AG04449 (cell line): ENCODE data around the gene MYADM.

Experiments used
- CTCF ChIA-PET: fragments of 350-600 bp; formaldehyde crosslinking; extraction: SDS; loops from one replicate; lab custom pipeline; 2021; ENCODE audit warnings: antibody characterized with exemption; lab: Yijun Ruan, JAX
- POLR2A ChIA-PET: fragments of 400-600, 350-600 bp; formaldehyde crosslinking; extraction: SDS; loops from one replicate; lab custom pipeline; 2020; ENCODE audit warnings: antibody characterized with exemption, inconsistent platforms; lab: Yijun Ruan, JAX
- DNase-seq: peaks from one replicate; pipeline ENCODE4 v3.0.0-alpha.2; 2010; ENCODE audit warnings: low read depth, low spot score
- H3K4me3 ChIP-seq: 2 replicates; pipeline ENCODE4 v1.5.1; 2011; ENCODE audit warnings: low read depth, mild to moderate bottlenecking, control low read depth, low read length
- CTCF ChIP-seq: IDR thresholded peaks from one replicate; pipeline ENCODE4 v1.5.1; 2011; ENCODE audit warnings: mild to moderate bottlenecking, moderate library complexity, low read length, control low read depth, inconsistent platforms; ENCODE audit not compliant: insufficient read depth; ENCODE audit errors: missing control alignments

MYADM gene

GRCh38 chr19:53907193-53907581 lies 39.5 kb downstream of the MYADM start:
- ChIA-PET POLR2A (interaction anchor here (0.7 kb wide), 1 partner anchor 232 kb away, joined by 3 read pairs; no protein-coding TSS in a partner anchor), CTCF (interaction anchor here (0.7 to 1.9 kb wide), 14 partner anchors 9 to 191 kb away, joined by 3 to 10 read pairs (median 4); no protein-coding TSS in a partner anchor)
- no peak overlapping the region for H3K4me3 ChIP-seq

GRCh38 chr19:53907690-53908089 lies 40.0 kb downstream of the MYADM start:
- H3K4me3 ChIP-seq = no peak overlapping the region
- CTCF ChIA-PET = interaction anchor here (0.8 to 1.9 kb wide), 11 partner anchors 10 to 190 kb away, joined by 3 to 10 read pairs (median 4); no protein-coding TSS in a partner anchor
- POLR2A ChIA-PET = interaction anchor here (0.7 kb wide), 1 partner anchor 231 kb away, joined by 3 read pairs; no protein-coding TSS in a partner anchor
- TF ChIP-seq CTCF = no peak
- DNase-seq = no peak

More at GRCh38 chr19:53907193-53907581, 39.5 kb downstream of the MYADM start:
- no peak for TF ChIP-seq CTCF
- no peak for DNase-seq

- TF ChIP-seq CTCF = no peak
- no peak for DNase-seq
- H3K4me3 ChIP-seq = peak overlapping the region; percentile 25
- CTCF ChIA-PET = interaction anchor here (0.9 to 1.9 kb wide), 7 partner anchors 9 to 189 kb away, joined by 3 to 10 read pairs (median 4); no protein-coding TSS in a partner anchor
- POLR2A ChIA-PET = no interaction called here
Observed at GRCh38 chr19:53908106-53908934, 40.6 kb downstream of the MYADM start.

GRCh38 chr19:53908935-53909415 lies 41.3 kb downstream of the MYADM start, which contains the start of gene CACNG7:
Gene CACNG7 (plus strand): TSS chr19:53909278. CDS start chr19:53912832, 3,554 bp downstream.
- ChIA-PET POLR2A (no interaction called here), CTCF (no interaction called here)
- peak within 1 kb of the TSS; percentile 42 for H3K4me3 ChIP-seq
- TF ChIP-seq CTCF = no peak
- no peak for DNase-seq

- ChIA-PET CTCF (no interaction called here), POLR2A (no interaction called here)
- H3K4me3 ChIP-seq = peak overlapping the region; percentile 42
- TF ChIP-seq CTCF = no peak
- DNase-seq = no peak
Observed at GRCh38 chr19:53909471-53910169, 41.9 kb downstream of the MYADM start.
